Cardiac fibroblast (primary cell): Measurements from ENCODE around the gene TCF15.

Source experiments
- DNase-seq, 2 donors: peaks; one replicate each; pipeline versions ENCODE4 v3.0.0 to v3.0.0-alpha.2; 2010; ENCODE audit warnings: low read depth in 2 of 2
- H3K4me3 ChIP-seq, 2 donors: replicated peaks in 1 of 2; 1 replicate in 1 of 2; 2 replicates in 1 of 2; pipeline ENCODE4 v1.5.1; 2011; ENCODE audit warnings: low read depth in 2 of 2, low read length in 2 of 2, mild to moderate bottlenecking in 2 of 2, moderate library complexity in 1 of 2
- TF ChIP-seq, protein P1 (sequence below): IDR thresholded peaks from one replicate; pipeline ENCODE4 v1.5.1; 2011; ENCODE audit warnings: low read depth, mild to moderate bottlenecking, low read length, inconsistent platforms

The TCF15 gene

DNA sequence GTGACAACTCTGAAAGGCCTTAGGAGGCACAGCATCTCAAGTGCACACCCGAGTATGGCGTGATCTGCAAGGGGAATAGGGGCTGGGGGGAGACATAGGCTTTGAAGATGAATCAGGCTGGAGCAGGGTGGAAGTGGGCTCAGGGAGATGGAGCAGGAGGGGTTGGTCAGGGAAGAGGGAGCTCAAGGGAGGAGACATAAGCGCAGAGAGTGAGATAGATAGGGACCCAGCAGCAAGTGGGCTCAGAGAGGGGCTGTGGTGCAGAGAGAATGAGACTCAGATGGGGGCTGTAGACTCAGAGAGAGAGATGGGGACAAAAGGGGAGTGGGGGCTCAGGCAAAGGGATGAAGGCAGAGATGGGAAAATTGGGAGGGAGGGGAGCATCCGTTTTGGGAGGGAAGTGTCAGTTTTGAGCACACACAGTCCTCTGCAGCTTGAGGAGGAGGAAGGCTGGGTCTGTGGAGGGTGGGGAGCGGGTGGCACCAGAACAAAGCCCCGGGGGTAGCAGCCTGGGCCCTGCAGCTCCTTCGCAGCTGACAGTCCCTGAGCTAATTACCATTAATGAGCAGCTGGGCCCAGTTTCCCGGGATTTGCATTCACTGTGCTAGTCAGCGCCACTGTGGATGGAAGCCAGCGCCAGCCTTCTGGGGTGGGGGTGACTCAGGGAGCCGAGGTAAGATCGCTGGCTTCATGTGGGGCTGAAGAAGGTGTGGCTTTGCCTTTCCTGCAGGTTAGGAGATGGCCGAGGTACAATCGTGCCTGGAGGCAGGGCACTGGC is 24.2 kb upstream of the TCF15 start:
- no peak for DNase-seq
- TF ChIP-seq, protein P1, sequence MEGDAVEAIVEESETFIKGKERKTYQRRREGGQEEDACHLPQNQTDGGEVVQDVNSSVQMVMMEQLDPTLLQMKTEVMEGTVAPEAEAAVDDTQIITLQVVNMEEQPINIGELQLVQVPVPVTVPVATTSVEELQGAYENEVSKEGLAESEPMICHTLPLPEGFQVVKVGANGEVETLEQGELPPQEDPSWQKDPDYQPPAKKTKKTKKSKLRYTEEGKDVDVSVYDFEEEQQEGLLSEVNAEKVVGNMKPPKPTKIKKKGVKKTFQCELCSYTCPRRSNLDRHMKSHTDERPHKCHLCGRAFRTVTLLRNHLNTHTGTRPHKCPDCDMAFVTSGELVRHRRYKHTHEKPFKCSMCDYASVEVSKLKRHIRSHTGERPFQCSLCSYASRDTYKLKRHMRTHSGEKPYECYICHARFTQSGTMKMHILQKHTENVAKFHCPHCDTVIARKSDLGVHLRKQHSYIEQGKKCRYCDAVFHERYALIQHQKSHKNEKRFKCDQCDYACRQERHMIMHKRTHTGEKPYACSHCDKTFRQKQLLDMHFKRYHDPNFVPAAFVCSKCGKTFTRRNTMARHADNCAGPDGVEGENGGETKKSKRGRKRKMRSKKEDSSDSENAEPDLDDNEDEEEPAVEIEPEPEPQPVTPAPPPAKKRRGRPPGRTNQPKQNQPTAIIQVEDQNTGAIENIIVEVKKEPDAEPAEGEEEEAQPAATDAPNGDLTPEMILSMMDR, result no peak
- H3K4me3 ChIP-seq, result no peak overlapping the region

DNA sequence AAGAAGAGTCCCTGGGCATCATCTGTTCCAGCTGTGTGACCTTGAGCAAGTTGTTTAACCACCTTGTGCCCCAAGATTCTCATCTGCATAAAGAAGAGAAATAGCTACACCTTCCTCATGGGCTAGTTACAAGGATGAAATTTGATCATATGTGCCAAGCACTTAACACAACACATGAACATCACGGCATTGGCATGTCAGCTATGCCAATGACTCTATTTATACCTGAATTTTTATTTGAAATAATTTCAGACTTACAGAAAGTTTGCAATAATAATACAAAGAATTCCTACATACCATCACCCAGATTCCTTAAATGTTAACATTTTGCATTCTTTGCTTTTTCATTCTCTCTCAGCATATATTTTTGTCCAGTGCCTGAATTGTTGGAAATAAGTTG is 21.0 kb upstream of the TCF15 start:
- TF ChIP-seq, protein P1, result no peak
- no peak for DNase-seq
- no peak overlapping the region for H3K4me3 ChIP-seq

DNA sequence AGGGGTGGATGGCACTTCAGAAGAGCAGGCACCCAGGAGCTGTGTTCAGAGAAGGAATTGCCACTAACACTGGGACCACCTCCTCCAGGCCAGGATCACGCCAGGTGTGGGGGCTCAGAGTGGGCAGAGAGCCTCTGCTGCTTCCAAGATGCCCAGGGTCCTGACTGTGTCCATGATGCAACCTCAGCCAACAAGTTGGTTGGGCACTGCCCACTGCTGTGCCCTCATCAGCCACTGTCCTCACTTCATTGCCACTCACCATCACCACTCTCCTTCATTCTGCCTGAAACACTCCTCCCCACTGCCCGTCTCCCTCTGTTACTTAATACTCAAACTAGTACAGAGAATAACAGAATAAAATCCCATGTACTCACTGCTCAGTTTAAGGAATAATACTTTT is 16.5 kb upstream of the TCF15 start:
- TF ChIP-seq, protein P1, result no peak
- DNase-seq, result no peak
- H3K4me3 ChIP-seq, result no peak overlapping the region

DNA sequence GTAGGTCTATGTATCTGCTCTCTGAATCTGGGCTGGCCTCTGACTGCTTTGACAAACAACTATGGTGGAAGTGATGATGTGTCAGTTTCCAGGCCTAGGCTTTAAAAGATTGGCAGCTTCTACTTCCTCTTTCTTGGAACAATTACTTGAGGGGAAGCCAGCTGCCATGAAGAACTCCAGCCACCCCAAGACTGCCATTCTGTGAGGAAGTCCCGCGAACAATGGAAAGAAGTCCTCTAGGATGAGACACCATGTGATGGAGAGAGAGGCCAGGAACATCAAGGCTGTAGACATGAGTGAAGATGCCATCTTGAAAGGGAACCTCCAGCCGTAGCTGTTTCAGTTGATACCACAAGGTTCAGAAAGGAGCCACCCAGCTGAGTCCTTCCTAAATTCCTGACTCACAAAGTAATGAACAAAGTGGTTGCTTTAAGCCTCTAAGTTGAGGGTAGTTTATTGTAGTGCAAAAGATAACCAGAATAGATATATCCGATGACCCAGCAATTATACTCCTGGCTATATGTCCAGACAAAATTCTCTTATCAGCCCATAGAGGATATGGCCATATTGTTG is 15.3 kb upstream of the TCF15 start:
- no peak overlapping the region for H3K4me3 ChIP-seq
- no peak for DNase-seq
- TF ChIP-seq, protein P1, result no peak

DNA sequence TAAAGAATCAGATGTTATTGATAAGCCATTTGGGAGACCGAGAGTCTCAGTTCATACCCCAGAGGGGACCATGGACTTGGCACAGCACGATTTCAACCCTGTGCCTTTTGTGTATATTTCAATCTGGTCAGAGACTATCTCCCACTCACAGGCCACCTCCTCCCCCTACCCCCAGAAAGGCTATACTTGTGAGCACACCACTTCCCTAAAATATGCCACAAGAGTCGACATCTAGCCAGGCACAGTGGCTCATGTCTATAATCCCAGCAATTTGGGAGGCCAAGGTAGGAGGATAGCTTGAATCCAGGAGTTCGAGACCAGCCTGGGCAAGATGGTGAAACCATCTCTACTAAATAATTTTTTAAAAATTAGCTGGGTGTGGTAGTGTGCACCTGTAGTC is 13.6 kb upstream of the TCF15 start:
- DNase-seq, result no peak
- TF ChIP-seq, protein P1, result no peak
- no peak overlapping the region for H3K4me3 ChIP-seq

DNA sequence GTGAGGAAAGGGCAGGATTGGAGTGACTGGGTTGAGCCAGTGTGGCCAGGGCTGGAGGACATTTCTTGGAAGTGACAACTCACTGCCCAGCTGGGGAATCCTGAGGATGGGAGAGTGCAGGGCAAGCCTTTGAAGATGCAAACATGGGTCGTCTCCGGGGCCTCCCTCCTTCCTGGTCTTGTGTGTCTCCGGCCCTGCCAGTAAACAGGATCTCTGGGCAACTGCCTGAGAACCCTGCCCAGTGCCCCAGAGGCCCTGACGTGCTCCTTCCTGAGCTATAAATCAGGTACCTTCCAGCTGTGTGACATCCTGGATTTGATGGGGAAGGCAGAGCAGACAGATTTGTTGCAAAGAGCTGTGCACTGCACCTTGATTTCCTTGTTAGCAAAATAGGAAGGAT is 12.9 kb upstream of the TCF15 start:
- no peak overlapping the region for H3K4me3 ChIP-seq
- TF ChIP-seq, protein P1, result no peak
- no peak for DNase-seq

DNA sequence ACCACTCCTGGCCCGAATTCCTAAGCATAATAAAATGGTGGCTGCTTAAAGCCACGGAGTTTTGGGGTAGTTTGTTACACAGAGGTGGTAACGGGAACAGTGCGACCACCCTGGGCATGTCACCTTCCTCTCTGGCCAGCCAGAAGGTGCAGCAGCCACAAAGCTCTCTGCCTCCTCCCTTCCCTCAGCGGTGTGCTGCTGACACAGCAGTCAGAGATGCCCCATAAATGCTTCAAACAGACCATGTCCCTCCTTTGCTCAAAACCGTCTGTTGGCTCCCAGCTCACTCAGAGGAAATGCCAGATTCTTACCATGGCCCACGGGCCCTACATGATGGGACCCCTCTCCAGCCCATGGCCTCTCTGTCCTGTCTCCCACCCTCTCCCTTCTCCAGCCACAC is 12.1 kb upstream of the TCF15 start:
- TF ChIP-seq, protein P1, result no peak
- no peak for DNase-seq
- H3K4me3 ChIP-seq, result no peak overlapping the region
